Measurements from ENCODE around the gene PLEKHA8.
A peak's percentile ranks its signal among the peaks of the same experiment; 100 is the strongest.

The PLEKHA8 gene

GRCh38 chr7:30114536-30115238 lies 86.5 kb downstream of the PLEKHA8 start:
- no peak for DNase-seq

- no peak for DNase-seq
These were observed 87.6 kb downstream of the PLEKHA8 start for GRCh38 chr7:30115709-30116297.

GRCh38 chr7:30116771-30117170 lies 88.6 kb downstream of the PLEKHA8 start:
- DNase-seq: no peak

- DNase-seq: no peak
These were observed 89.7 kb downstream of the PLEKHA8 start for GRCh38 chr7:30117896-30118295.

- DNase-seq: no peak
These were observed 91.8 kb downstream of the PLEKHA8 start for GRCh38 chr7:30119890-30120577.

- no peak for DNase-seq
These were observed 105.8 kb downstream of the PLEKHA8 start for GRCh38 chr7:30133736-30134610.

GRCh38 chr7:30134611-30135300 lies 106.5 kb downstream of the PLEKHA8 start, which contains the start of gene MTURN:
TSS of gene MTURN (plus strand) at chr7:30134986. CDS start at chr7:30135137, 151 bp downstream.
- DNase-seq: peak; percentile 79

- no peak for DNase-seq
These were observed 107.3 kb downstream of the PLEKHA8 start for GRCh38 chr7:30135301-30136116.

GRCh38 chr7:30136117-30136731 lies 108.0 kb downstream of the PLEKHA8 start:
- no peak for DNase-seq

- no peak for DNase-seq
These were observed 108.7 kb downstream of the PLEKHA8 start for GRCh38 chr7:30136743-30137485.

GRCh38 chr7:30139836-30140384 lies 111.7 kb downstream of the PLEKHA8 start:
- DNase-seq: no peak

- no peak for DNase-seq
These were observed 112.2 kb downstream of the PLEKHA8 start for GRCh38 chr7:30140456-30140855.

- DNase-seq: no peak
These were observed 114.5 kb downstream of the PLEKHA8 start for GRCh38 chr7:30142710-30143109.

GRCh38 chr7:30143748-30144251 lies 115.6 kb downstream of the PLEKHA8 start:
- peak; percentile 56 for DNase-seq

GRCh38 chr7:30144657-30145306 lies 116.6 kb downstream of the PLEKHA8 start:
- DNase-seq: no peak

GRCh38 chr7:30145426-30145970 lies 117.3 kb downstream of the PLEKHA8 start:
- DNase-seq: no peak

GRCh38 chr7:30146127-30146612 lies 118.0 kb downstream of the PLEKHA8 start:
- DNase-seq: no peak

GRCh38 chr7:30147223-30147622 lies 119.0 kb downstream of the PLEKHA8 start:
- no peak for DNase-seq

GRCh38 chr7:30147785-30148184 lies 119.6 kb downstream of the PLEKHA8 start:
- no peak for DNase-seq
